Subcutaneous adipose tissue (tissue), 4 donors: ENCODE results near the gene GPR137C. TPM values are rescaled to one million over a fixed set of nuclear protein-coding genes. Genes with fewer than 3 reads are reported as not detected.

ENCODE experiments used
- total RNA-seq, 4 donors: library from RNA; depleted of rRNA; stranded (reverse); fragments of >200 nt; gene quantifications; one replicate each; pipeline ENCODE4 v1.1.0, GENCODE V29; 2016
- TF ChIP-seq, protein P1 (sequence below): fragments of 450-650 bp; IDR thresholded peaks from one replicate; pipeline ENCODE4 v1.5.1; 2016; ENCODE audit warnings: low read depth, mild to moderate bottlenecking, control low read depth, antibody characterized with exemption, moderate library complexity

The GPR137C gene
- total RNA-seq, 4 donors from 2014 or later = 0.34 to 1.7 (median 0.71) TPM

DNA sequence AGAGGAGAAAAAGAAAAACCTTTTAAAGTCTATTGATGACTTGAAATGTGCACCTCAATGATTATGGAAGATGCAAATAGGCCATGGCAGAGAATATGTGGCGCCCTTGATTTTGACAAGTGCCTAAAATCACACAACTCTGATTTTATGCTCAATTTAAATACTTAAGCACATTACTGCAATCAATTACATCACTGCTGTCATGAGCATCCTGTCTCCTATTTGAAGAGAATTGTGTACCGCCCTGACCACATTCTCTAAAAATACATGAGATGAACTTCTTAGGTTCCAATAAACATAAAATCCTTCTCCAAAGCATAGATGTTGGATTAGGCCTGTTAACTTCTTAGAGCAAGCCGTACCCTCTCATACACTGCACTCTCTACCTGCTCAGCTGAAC, 2.0 kb upstream of the GPR137C start:
- TF ChIP-seq, protein P1, sequence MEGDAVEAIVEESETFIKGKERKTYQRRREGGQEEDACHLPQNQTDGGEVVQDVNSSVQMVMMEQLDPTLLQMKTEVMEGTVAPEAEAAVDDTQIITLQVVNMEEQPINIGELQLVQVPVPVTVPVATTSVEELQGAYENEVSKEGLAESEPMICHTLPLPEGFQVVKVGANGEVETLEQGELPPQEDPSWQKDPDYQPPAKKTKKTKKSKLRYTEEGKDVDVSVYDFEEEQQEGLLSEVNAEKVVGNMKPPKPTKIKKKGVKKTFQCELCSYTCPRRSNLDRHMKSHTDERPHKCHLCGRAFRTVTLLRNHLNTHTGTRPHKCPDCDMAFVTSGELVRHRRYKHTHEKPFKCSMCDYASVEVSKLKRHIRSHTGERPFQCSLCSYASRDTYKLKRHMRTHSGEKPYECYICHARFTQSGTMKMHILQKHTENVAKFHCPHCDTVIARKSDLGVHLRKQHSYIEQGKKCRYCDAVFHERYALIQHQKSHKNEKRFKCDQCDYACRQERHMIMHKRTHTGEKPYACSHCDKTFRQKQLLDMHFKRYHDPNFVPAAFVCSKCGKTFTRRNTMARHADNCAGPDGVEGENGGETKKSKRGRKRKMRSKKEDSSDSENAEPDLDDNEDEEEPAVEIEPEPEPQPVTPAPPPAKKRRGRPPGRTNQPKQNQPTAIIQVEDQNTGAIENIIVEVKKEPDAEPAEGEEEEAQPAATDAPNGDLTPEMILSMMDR = no peak

DNA sequence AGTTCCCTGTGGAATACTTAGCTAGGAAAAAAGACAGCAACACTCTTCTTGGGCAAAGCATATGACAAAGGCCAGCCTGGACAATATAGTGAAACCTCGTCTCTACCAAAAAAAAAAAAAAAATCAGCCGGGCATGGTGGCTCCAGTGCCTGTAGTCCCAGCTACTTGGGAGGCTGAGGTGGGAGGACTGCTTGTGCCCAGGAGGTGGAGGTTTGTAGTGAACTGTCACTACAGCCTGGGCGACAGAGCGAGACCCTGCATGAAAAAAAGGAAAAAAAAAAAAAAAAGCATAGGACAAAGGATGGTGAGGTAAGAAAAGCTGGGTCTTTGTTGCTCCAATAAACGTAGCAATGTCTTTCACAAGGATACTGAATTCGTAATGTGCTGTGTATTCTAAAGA, 1.4 kb upstream of the GPR137C start:
- TF ChIP-seq, protein P1 = no peak

GRCh38 chr14:52551696-52552062, 957 bp upstream of the GPR137C start:
- TF ChIP-seq, protein P1 = no peak

DNA sequence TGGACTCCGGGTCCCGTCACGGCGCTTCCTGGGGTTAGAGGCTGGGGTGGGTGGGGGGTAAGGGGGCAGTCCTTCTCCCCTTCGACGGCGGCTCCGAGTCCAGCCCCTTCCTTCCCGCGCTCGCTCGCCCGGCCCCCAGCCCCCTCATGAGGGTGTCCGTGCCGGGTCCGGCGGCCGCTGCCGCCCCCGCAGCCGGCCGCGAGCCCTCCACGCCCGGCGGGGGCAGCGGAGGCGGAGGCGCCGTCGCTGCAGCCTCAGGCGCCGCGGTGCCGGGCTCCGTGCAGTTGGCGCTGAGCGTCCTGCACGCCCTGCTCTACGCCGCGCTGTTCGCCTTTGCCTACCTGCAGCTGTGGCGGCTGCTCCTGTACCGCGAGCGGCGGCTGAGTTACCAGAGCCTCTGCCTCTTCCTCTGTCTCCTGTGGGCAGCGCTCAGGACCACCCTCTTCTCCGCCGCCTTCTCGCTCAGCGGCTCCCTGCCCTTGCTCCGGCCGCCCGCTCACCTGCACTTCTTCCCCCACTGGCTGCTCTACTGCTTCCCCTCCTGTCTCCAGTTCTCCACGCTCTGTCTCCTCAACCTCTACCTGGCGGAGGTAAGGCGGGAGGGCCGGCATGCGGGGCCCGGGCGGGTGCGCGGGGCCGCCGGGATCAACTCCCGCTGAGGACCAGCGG, 500 bp downstream of the GPR137C start:
- TF ChIP-seq, protein P1 = no peak

DNA sequence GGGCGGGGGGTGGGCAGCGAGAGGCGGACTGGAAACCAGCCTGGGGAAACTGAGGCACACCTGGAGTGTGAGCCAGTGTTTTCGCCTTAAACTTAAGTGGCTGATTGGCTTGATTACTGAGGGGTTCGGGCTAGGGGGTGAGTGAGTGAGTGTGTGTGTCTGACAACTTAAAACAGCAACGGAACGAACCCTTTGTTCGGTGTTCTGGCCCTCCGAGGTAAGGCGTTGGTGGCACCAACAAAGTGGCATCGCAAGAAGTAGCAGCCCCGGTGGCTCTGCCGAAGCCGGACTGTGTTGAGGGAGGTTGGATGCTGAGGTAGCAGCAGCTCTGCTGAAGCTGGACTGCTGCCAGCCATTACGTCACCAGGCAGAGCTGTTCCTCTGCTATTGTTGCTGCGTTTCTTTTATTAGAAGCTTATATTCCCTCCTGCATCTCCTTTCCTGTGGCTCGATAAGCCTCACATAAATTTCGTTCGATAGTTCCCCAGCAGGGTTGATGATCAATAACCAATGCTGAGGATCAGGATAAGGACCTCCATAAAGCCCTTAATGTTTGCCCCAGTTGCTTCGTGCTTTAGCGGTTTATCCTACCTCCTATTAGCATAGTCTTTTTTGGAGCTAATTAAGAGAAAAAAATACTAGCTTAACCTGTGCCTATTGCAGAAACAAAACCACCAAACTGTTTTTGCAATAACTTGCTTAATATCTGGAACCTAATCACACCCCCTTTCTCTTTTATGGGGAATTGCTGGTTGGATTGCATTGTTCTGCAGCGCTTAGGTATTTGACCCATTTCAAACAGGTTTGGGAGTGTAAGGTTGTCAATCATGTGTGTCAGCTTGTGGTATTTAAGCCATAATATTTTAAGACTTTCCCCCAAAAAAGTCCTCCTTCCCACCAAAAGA, 1.3 kb downstream of the GPR137C start:
- TF ChIP-seq, protein P1 = no peak

DNA sequence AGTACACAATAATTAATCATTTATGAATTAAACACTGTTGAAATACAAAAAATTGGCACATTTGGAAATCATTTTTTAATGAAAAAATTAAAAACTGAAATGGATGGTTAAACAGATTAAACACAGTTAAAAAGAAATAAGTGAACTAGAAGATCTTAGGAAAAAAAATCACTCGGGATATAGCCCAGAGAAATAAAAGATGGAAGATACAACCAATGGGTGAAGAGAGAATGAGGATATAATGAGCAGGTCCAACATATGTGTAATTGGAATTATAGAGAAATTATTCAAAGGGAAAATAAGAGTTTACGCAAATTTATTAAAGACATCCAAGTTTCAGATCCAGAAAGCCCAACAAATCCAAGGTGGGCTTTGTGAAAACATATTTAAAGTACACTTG, 6.1 kb downstream of the GPR137C start:
- TF ChIP-seq, protein P1 = no peak

DNA sequence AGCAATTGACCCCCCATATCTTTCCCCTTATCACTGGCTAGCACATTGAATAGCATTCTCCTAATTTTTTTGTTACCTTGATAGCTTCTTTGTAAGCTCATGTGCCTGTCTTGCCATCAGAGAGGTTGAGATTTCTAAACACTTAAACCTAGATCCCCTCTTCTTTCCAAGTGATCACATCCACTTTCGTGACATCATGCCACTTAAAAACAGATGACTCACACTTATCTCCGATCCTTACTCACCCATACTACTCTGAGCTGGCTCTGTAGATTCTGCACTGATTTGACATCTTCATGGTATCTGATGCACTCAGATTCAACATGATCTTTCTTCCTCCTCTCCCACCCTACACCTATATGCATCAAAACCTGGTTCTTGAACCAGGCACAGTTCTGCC, 10.5 kb downstream of the GPR137C start:
- TF ChIP-seq, protein P1 = no peak
